Common myeloid progenitor, CD34-positive (primary cell): Measurements from ENCODE around the gene ADH7.
"Not testable (repeated sequence)": the region's sequence is repeated elsewhere in the genome, so short reads cannot be mapped to it uniquely, and the experiment has no call there.

ENCODE experiments used
- CTCF ChIA-PET: fragments of 350-600 bp; sonication (Branson Sonifier 250); formaldehyde crosslinking; loops from one replicate; lab custom pipeline; 2021; ENCODE audit warnings: antibody characterized with exemption; lab: Charles Lee
- POLR2A ChIA-PET: fragments of 350-600 bp; sonication (Branson Sonifier 250); formaldehyde crosslinking; loops from one replicate; lab custom pipeline; 2021; ENCODE audit warnings: antibody characterized with exemption; lab: Charles Lee
- DNase-seq, 3 donors: peaks; one replicate each; pipeline versions ENCODE4 v3.0.0 to v3.0.0-alpha.2; 2013
- H3K27ac ChIP-seq, 2 experiments: 1 replicate in 1 of 2; 2 replicates in 1 of 2; pipeline ENCODE4 v1.7.0; 2013; ENCODE audit warnings: inconsistent platforms in 2 of 2, low read length in 2 of 2, mild to moderate bottlenecking in 2 of 2, low read depth in 1 of 2, moderate library complexity in 1 of 2; ENCODE audit not compliant: severe bottlenecking in 2 of 2, insufficient read depth in 1 of 2, poor library complexity in 1 of 2
- H3K27me3 ChIP-seq, 5 experiments: replicated peaks in 2 of 5; 1 replicate in 3 of 5; 2 replicates in 2 of 5; pipeline versions ENCODE4 v1.6.1 to v1.7.0; 2013; ENCODE audit warnings: low read length in 4 of 5, mild to moderate bottlenecking in 2 of 5, moderate library complexity in 2 of 5, inconsistent platforms in 1 of 5; ENCODE audit not compliant: insufficient read depth in 5 of 5, control insufficient read depth in 4 of 5
- H3K36me3 ChIP-seq, 4 experiments: 1 replicate in 2 of 4; 2 replicates in 2 of 4; pipeline versions ENCODE4 v1.6.1 to v1.7.0; 2013; ENCODE audit warnings: low read length in 3 of 4, control low read depth in 1 of 4, mild to moderate bottlenecking in 1 of 4; ENCODE audit not compliant: control insufficient read depth in 4 of 4, insufficient read depth in 4 of 4
- H3K4me1 ChIP-seq, 4 experiments: 1 replicate in 3 of 4; 2 replicates in 1 of 4; pipeline versions ENCODE4 v1.6.1 to v1.7.1; 2013; ENCODE audit warnings: low read length in 3 of 4, mild to moderate bottlenecking in 3 of 4, control low read depth in 1 of 4, inconsistent platforms in 1 of 4, moderate library complexity in 1 of 4; ENCODE audit not compliant: control insufficient read depth in 4 of 4, insufficient read depth in 4 of 4; ENCODE audit errors: control extremely low read depth in 1 of 4
- H3K4me3 ChIP-seq, 7 experiments: 1 replicate in 4 of 7; 2 replicates in 3 of 7; pipeline versions ENCODE4 v1.5.1 to v1.7.0; 2013; ENCODE audit warnings: mild to moderate bottlenecking in 7 of 7, low read length in 6 of 7, moderate library complexity in 6 of 7, inconsistent platforms in 2 of 7, low read depth in 2 of 7, control low read depth in 1 of 7; ENCODE audit not compliant: insufficient read depth in 4 of 7, control insufficient read depth in 1 of 7; ENCODE audit errors: extremely low read depth in 1 of 7
- H3K9me3 ChIP-seq, 5 experiments: 1 replicate in 4 of 5; 2 replicates in 1 of 5; pipeline versions ENCODE4 v1.6.1 to v1.7.1; 2013; ENCODE audit warnings: low read length in 4 of 5, mild to moderate bottlenecking in 2 of 5, inconsistent platforms in 1 of 5, low read depth in 1 of 5, moderate library complexity in 1 of 5; ENCODE audit not compliant: control insufficient read depth in 4 of 5, insufficient read depth in 2 of 5; ENCODE audit errors: control extremely low read depth in 1 of 5
- WGBS: methylation state at CpG from one replicate; pipeline ENCODE4 v1.1.5; 2013; ENCODE audit not compliant: insufficient coverage; 5-methylcytosine and 5-hydroxymethylcytosine counted together

The ADH7 gene

DNA sequence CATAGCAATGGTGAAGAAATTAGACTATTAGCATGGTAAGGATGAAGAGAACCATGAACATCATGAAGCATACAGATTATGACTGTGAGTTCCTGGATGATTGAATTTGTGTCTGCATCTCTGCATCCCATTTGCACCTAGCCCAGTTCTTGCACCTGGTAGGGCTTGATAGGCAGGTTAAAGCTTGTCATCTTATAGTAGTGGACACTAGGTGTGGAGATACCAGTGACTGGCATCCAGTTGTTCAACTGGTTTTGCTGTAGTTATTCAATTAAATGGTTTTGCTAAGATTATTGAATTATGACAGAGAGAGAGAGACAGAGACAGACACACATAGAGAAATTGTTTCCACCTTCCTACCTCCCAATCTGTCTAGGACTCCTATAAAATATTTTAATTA lies 5.0 kb downstream of the ADH7 start:
- H3K4me3 ChIP-seq = no peak overlapping the region
- ChIA-PET CTCF (interaction anchor here (0.7 kb wide), 1 partner anchor 31 kb away, joined by 3 read pairs; no protein-coding TSS in a partner anchor), POLR2A (no interaction called here)
- no peaks in the 10 kb centered on the region for H3K36me3 ChIP-seq
- DNase-seq = no peak
- no peaks in the 10 kb centered on the region for H3K4me1 ChIP-seq
- no peak overlapping the region for H3K27ac ChIP-seq
- no peaks in the 10 kb centered on the region for H3K27me3 ChIP-seq
- H3K9me3 ChIP-seq = no peaks in the 10 kb centered on the region

DNA sequence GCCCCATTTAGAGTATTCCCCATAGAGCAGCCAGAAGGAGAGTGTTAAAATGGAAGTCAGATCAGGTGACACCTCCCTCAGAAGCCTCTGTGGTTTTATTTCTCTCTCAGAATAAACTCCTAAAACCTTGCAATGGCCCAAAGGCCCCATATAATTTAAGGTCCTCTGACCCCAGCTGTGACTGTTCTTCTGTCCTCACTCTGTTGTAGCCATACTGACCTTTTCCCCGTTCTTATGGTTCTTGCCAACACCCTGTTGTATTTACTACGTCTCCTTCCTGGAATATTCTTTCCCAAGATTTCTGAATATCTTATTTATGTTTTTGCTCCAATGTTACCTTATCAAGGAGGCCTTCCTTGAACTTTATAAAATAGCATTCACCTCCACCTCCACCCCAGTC lies 18.0 kb downstream of the ADH7 start:
- Histone ChIP-seq H3K36me3 (no peaks in the 10 kb centered on the region), H3K4me3 (no peak overlapping the region), H3K27ac (no peak overlapping the region), H3K27me3 (no peaks in the 10 kb centered on the region), H3K4me1 (no peaks in the 10 kb centered on the region), H3K9me3 (no peaks in the 10 kb centered on the region)
- ChIA-PET POLR2A (no interaction called here), CTCF (no interaction called here)
- DNase-seq = no peak
- 100% methylated on average over 2 of the region's 2 CpGs for WGBS

DNA sequence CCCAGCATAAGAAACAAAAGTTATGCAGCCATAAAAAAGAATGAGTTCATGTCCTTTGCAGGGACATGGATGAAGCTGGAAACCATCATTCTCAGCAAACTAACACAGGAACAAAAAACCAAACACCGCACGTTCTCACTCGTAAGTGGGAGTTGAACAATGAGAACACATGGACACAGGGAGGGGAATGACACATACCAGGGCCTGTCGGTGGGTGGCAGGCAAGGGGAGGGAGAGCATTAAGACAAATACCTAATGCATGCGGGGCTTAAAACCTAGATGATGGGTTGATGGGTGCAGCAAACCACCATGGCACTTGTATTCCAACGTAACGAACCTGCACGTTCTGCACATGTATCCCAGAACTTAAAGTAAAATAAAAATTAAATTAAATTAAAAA lies 19.4 kb downstream of the ADH7 start:
- CTCF ChIA-PET = interaction anchor here (0.9 to 2.1 kb wide), 3 partner anchors 11 to 44 kb away, joined by 3 to 5 read pairs (median 3); no protein-coding TSS in a partner anchor
- DNase-seq = not testable (repeated sequence)

DNA sequence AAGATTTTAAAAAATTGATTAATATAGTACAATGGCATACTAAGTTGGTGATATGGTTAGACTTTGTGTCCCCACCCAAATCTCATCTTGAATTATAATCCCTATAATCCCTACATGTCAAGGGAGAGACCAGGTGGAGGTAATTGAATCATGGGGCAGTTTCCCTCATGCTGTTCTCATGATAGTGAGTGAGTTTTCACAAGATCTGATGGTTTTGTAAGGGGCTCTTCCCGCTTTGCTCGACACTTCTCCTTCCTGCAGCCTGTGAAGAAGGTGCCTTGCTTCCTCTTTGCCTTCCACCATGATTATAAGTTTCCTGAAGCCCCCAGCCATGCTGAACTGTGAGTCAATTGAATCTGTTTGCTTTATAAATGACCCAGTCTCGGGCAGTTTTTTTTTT lies 20.2 kb downstream of the ADH7 start:
- ChIA-PET POLR2A (interaction anchor here (0.6 kb wide), 1 partner anchor 119 kb away, joined by 7 read pairs; no protein-coding TSS in a partner anchor), CTCF (interaction anchor here (2.1 kb wide), 1 partner anchor 10 kb away, joined by 5 read pairs; no protein-coding TSS in a partner anchor)
- not testable (repeated sequence) for H3K36me3 ChIP-seq, H3K4me1 ChIP-seq, H3K27ac ChIP-seq, DNase-seq, H3K4me3 ChIP-seq, H3K27me3 ChIP-seq, H3K9me3 ChIP-seq
- 80% methylated on average over 1 of the region's 3 CpGs for WGBS

More for the DNA sequence above, 19.4 kb downstream of the ADH7 start:
- WGBS = 89% methylated on average over 1 of the region's 8 CpGs
- H3K4me3 ChIP-seq, POLR2A ChIA-PET, H3K27ac ChIP-seq, H3K9me3 ChIP-seq, H3K36me3 ChIP-seq, H3K4me1 ChIP-seq, H3K27me3 ChIP-seq: not testable (repeated sequence)

DNA sequence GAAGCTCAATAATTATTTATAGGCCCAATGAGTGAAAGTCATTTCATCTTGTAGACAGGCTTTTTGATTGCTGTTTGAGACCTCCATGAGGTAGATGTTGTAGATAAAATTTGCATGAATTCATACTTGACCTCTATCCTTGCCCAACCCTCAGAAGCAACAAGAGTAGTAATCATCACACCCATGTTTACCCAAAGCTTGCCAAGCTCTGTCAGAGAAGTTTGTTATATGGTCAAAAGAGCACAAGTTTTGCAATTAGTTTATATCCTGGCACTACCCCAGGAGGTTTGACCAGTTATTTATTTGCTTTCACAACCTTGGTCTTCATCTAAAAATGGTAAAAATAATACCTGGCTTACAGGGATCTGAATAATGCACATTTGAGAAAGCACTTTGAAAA lies 20.7 kb downstream of the ADH7 start:
- POLR2A ChIA-PET = interaction anchor here (0.6 kb wide), 1 partner anchor 119 kb away, joined by 7 read pairs; no protein-coding TSS in a partner anchor
- no peak overlapping the region for H3K27ac ChIP-seq
- no peaks in the 10 kb centered on the region for H3K4me1 ChIP-seq
- H3K27me3 ChIP-seq = no peaks in the 10 kb centered on the region
- no peak for DNase-seq
- no peaks in the 10 kb centered on the region for H3K9me3 ChIP-seq
- CTCF ChIA-PET = interaction anchor here (2.1 kb wide), 1 partner anchor 9 kb away, joined by 5 read pairs; no protein-coding TSS in a partner anchor
- no peaks in the 10 kb centered on the region for H3K36me3 ChIP-seq
- no peak overlapping the region for H3K4me3 ChIP-seq

DNA sequence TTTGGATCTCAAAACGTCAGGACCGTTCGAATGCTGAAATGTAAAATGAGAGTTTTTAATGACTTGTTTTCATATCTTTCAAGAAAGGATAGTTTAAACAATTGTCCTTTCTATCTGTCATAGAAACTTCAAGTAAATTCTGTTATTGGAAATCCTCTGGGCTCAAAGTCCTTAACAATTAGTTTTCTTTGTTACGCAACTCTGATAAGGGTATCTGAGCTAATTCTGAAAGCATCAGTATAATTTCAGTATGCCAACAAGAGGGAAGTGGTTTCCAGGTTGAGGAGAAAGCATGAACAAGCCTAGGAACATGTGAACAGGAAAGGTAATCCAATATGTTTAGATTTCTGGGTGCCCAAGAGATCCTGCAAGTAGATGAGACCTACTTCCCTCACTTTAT lies 22.0 kb downstream of the ADH7 start:
- DNase-seq = no peak
- Histone ChIP-seq H3K27me3 (no peaks in the 10 kb centered on the region), H3K9me3 (no peaks in the 10 kb centered on the region), H3K4me3 (no peak overlapping the region), H3K36me3 (no peaks in the 10 kb centered on the region), H3K27ac (no peak overlapping the region), H3K4me1 (no peaks in the 10 kb centered on the region)
- ChIA-PET CTCF (no interaction called here), POLR2A (no interaction called here)
- WGBS = 89% methylated on average over 1 of the region's 4 CpGs

DNA sequence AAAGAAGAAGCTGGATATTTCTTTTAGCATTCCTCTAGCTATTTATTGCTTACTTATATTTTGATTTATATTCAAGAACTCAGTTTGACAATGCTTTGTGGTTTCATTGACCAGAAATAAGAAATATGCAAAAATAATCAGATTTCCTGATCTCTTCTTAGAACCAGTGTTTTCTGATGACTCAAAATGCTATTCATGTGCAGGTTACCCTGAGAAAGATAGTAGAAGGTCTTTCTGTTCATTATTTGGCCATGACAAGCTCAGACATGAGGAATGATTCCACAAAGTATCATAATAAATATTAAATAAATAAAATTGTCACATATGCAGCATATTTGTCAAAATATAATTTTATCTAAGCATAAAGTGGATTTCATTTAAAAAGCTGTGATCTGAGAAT lies 24.1 kb downstream of the ADH7 start:
- no peak overlapping the region for H3K4me3 ChIP-seq
- ChIA-PET CTCF (interaction anchor here (1.1 to 1.3 kb wide), 2 partner anchors 35 to 353 kb away, joined by 3 read pairs; no protein-coding TSS in a partner anchor), POLR2A (no interaction called here)
- no peaks in the 10 kb centered on the region for H3K36me3 ChIP-seq
- H3K9me3 ChIP-seq = no peaks in the 10 kb centered on the region
- no peaks in the 10 kb centered on the region for H3K27me3 ChIP-seq
- H3K4me1 ChIP-seq = no peaks in the 10 kb centered on the region
- no peak overlapping the region for H3K27ac ChIP-seq
- no peak for DNase-seq
